NCI-H2081 treated with DMSO at 0.1 percent for 48 hours (cell line): Measurements from ENCODE around the gene RWDD3.

Experiments
- DNase-seq: peaks from one replicate; lab custom pipeline; 2025; lab: John Stamatoyannopoulos, UW

The RWDD3 gene

DNA sequence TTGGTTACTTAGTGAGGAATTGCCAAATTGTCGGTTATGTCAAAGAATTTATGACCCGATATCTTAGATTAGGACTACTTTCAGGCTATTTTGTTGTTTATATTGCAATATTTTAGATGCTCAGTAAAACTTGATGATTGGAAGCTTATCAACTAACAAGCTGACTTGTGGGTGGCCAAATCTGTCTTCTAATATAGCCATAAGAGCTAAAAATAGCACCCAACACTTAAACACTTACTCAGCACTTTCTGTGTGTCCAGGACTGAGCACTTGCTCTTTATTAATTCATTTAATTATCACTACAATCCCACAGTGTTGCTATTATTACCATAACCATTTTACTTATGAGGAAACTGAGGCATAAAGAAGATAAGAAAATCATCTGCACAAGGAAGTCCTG, 50.4 kb downstream of the RWDD3 start:
- no peak for DNase-seq

DNA sequence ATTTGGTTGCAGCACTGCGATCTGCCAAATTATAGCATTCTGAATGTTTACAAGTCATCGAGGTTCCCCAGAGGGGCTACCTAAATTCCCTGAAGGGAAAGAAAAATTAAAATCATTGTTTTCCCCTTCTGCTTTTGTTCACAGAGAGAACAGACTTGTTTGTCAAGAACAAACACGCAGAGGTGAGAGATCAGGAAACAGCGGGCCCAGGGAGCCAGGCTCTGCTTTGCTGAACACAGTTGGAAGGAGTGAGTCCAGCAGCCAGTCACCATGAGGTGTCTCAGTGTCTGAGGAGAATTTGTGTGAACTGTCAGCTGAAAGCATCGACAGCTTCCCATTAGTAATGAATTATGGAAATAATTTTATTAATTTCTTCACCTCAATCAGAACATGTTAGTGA, 52.5 kb downstream of the RWDD3 start:
- DNase-seq: peak; percentile 49

DNA sequence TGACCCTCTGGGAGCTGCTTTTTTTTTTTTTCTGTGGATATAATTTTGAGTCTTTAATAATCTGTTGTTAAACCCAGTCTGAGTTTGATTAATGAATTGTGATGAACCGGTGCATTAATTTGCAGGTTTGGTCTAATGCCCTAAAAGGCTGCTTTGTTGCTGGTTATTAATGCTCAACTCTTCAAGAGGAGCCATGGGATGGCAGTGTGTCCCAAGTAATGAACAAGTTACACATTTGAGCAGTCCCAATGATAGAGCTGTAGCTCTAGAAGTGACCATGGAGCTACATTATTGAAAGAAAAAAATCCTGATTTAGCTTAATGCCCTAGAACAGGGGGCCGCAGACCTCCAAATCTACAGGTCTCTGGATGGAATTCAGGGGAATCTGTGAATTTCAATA, 53.1 kb downstream of the RWDD3 start:
- no peak for DNase-seq

DNA sequence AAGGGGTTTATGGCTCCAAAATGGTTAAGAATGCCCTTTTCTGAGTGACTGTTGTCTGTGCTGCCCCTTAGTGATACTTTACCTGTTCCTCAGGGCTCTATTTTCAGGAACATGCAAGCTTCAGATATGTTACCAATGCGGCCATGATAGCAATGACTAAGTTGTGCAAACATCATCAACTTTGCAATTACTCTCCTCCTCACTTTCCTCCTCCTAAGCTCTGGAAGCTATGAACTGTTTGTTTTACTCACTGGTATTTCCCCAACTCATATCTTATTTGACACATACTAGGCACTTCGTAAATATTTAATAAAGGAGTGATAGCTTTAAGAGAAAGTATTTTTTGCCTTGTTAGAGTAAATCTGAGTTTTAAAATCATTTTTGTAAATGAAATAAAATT, 53.8 kb downstream of the RWDD3 start:
- DNase-seq: no peak
